Brain microvascular endothelial cell (primary cell): ENCODE data around the gene ZNF783.
A peak's percentile ranks its signal among the peaks of the same experiment; 100 is the strongest.

ENCODE experiments used
- DNase-seq: peaks from one replicate; pipeline ENCODE4 v3.0.0-alpha.2; 2020
- H3K27ac ChIP-seq: fragments of 250-450 bp; sonication (Bioruptor Pico); 2 replicates; pipeline ENCODE4 v1.5.1; 2020; ENCODE audit warnings: mild to moderate bottlenecking, moderate library complexity
- H3K27me3 ChIP-seq: fragments of 250-450 bp; sonication (Bioruptor Pico); replicated peaks from 2 replicates; pipeline ENCODE4 v1.5.1; 2020; ENCODE audit warnings: mild to moderate bottlenecking
- H3K36me3 ChIP-seq: fragments of 250-450 bp; sonication (Bioruptor Pico); replicated peaks from 2 replicates; pipeline ENCODE4 v1.5.1; 2020; ENCODE audit warnings: mild to moderate bottlenecking
- H3K4me3 ChIP-seq: 2 replicates; pipeline ENCODE4 v1.5.1; 2011; ENCODE audit warnings: low read depth, mild to moderate bottlenecking, control low read depth, low read length, moderate library complexity
- CTCF ChIP-seq: IDR thresholded peaks from 2 replicates; pipeline ENCODE4 v1.5.1; 2011; ENCODE audit warnings: low read depth, mild to moderate bottlenecking, moderate library complexity, low read length, control low read depth, inconsistent platforms; ENCODE audit errors: missing control alignments
- in situ Hi-C: cut with HindIII; loops from 2 replicates; pipeline ENCODE4 v1.10.0; 2017; ENCODE audit warnings: low sequenced_read_pairs, low pct_ligation_motif_present

ZNF783 gene

GRCh38 chr7:149238051-149238450 lies 23.9 kb upstream of the ZNF783 start:
- DNase-seq, result no peak
- H3K36me3 ChIP-seq, result no peaks in the 10 kb centered on the region
- H3K27me3 ChIP-seq, result no peaks in the 10 kb centered on the region
- in situ Hi-C loops, result no loop called here
- H3K4me3 ChIP-seq, result no peak overlapping the region
- TF ChIP-seq CTCF, result no peak
- H3K27ac ChIP-seq, result no peak overlapping the region

- DNase-seq, result peak; percentile 84
- peak; percentile 94 for TF ChIP-seq CTCF
- Histone ChIP-seq H3K27ac (peak within 1 kb of the TSS; percentile 73), H3K27me3 (no peaks in the 10 kb centered on the region), H3K36me3 (no peaks in the 10 kb centered on the region), H3K4me3 (peak within 1 kb of the TSS; percentile 92)
- in situ Hi-C loops, result no loop called here
Measured at GRCh38 chr7:149239345-149240143, 22.5 kb upstream of the ZNF783 start, which contains the start of gene ZNF212. TSS of gene ZNF212 (plus strand) at chr7:149239651. CDS start at chr7:149239779, 128 bp downstream.

GRCh38 chr7:149240637-149241036 lies 21.4 kb upstream of the ZNF783 start:
- in situ Hi-C loops, result no loop called here
- Histone ChIP-seq H3K27ac (no peak overlapping the region), H3K4me3 (peak overlapping the region; percentile 92)

GRCh38 chr7:149241696-149242095 lies 20.3 kb upstream of the ZNF783 start:
- Histone ChIP-seq H3K27me3 (no peaks in the 10 kb centered on the region), H3K4me3 (no peak overlapping the region), H3K27ac (no peak overlapping the region), H3K36me3 (no peaks in the 10 kb centered on the region)
- no peak for TF ChIP-seq CTCF
- in situ Hi-C loops, result no loop called here
- no peak for DNase-seq

More at GRCh38 chr7:149240637-149241036, 21.4 kb upstream of the ZNF783 start:
- no peak for DNase-seq
- Histone ChIP-seq H3K27me3 (no peaks in the 10 kb centered on the region), H3K36me3 (no peaks in the 10 kb centered on the region)
- TF ChIP-seq CTCF, result no peak

- Histone ChIP-seq H3K27ac (no peak overlapping the region), H3K27me3 (no peaks in the 10 kb centered on the region), H3K4me3 (no peak overlapping the region), H3K36me3 (no peaks in the 10 kb centered on the region)
- in situ Hi-C loops, result no loop called here
- no peak for DNase-seq
- TF ChIP-seq CTCF, result no peak
Measured at GRCh38 chr7:149245244-149245643, 16.8 kb upstream of the ZNF783 start.
